ENCODE results near the gene FLNB. TPM values are rescaled to one million over a fixed set of nuclear protein-coding genes. Genes with fewer than 3 reads are reported as not detected.

FLNB gene
- total RNA-seq, 1 experiment from 2014 or later, result 309 TPM

DNA sequence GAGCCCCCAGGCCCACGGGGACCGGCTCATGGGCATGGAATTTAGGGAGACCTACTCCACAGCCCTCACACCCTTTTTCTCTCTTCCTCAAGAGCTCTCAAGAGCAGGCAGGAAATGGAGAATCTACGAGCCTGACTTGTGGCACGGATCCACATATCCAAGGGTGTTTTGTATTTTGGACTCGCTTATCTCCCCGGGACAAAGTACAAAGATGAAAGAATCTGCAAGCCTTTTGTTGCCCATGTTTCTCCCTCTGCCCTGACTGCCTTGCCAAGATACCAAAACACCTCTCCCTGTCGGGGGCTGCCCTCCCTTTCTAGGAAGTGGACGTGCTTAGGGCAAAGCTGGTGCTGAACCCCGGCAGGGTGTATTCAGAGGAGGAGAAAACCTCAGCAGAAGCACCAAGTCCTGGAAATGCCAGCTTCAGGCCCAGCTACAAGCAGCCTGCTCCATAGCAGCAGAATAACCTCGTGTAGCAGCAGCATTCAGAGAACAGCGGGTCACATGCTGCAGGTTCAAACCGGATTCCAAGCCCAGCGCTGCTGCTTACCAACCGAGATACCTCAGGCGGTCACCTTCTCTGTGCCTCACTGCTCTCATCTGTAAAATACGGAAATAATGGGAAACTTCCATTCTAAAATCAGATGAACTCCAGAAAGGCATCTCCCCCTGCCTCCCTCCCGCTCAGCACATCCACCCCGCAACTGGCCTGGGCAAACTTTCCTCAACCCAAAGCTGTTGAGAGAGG lies 167.4 kb downstream of the FLNB start:
- Histone ChIP-seq H3K27me3 (ENCODE audit: control insufficient read depth, insufficient read depth, low read length) (no peaks in the 10 kb centered on the region), H3K4me1 (ENCODE audit: control insufficient read depth, insufficient read depth, low read length) (peaks cover 31% of the 10 kb centered on the region), H3K9me3 (ENCODE audit: control insufficient read depth, insufficient read depth, low read depth, low read length) (no peaks in the 10 kb centered on the region), H3K36me3 (ENCODE audit: control insufficient read depth, insufficient read depth, low read length) (no peaks in the 10 kb centered on the region; the same call in 1 of the 2 replicates), H3K27ac (ENCODE audit: low read length) (peak overlapping the region; percentile 63), H3K4me3 (ENCODE audit: low read depth in 2 of 2, low read length in 2 of 2) (no peak overlapping the region)
- DNase-seq (ENCODE audit: low read depth, low spot score), result no peak
- intact Hi-C loops (cut with micrococcal nuclease; ENCODE audit: unreplicated experiment) (loop anchor here (10.0 kb wide), 1 partner anchor 221 kb away; no protein-coding TSS in a partner anchor), in situ Hi-C loops (cut with HindIII; ENCODE audit: low pct_unique_long_range_greater_than_20kb, low sequenced_read_pairs) (no loop called here)
- ATAC-seq, result peak; percentile 10
- ChIA-PET POLR2A (no interaction called here), CTCF (interaction anchor here (0.6 to 0.7 kb wide), 2 partner anchors 10 to 11 kb away, joined by 3 read pairs; no protein-coding TSS in a partner anchor)
- TF ChIP-seq POLR2AphosphoS5 (IDR thresholded peaks at IDR 0.05; ENCODE audit: low read depth, low read length) (peak; percentile 35), SIN3A (IDR thresholded peaks at IDR 0.05; ENCODE audit: borderline replicate concordance, insufficient read depth, low read depth, low read length) (no peak)
- no TSS peak for BruUV-seq (replicated peaks)

- H3K4me1 ChIP-seq (ENCODE audit: control insufficient read depth, insufficient read depth, low read length), result peaks cover 31% of the 10 kb centered on the region
These were observed 167.9 kb downstream of the FLNB start for GRCh38 chr3:58176185-58176530.

More at GRCh38 chr3:58176185-58176530, 167.9 kb downstream of the FLNB start:
- ChIA-PET CTCF (interaction anchor here (0.6 kb wide), 1 partner anchor 10 kb away, joined by 3 read pairs; no protein-coding TSS in a partner anchor), POLR2A (no interaction called here)
- no peaks in the 10 kb centered on the region for H3K36me3 ChIP-seq (ENCODE audit: control insufficient read depth, insufficient read depth, low read length)
- TF ChIP-seq TCF7L2 (IDR thresholded peaks at IDR 0.05; ENCODE audit: low read depth, low read length) (no peak), REST (IDR thresholded peaks at IDR 0.05; ENCODE audit: insufficient read depth in 1 of 2, low read depth in 2 of 2, low read length in 1 of 2) (no peak), POLR2AphosphoS5 (IDR thresholded peaks at IDR 0.05; ENCODE audit: low read depth, low read length) (no peak), SIN3A (IDR thresholded peaks at IDR 0.05; ENCODE audit: borderline replicate concordance, insufficient read depth, low read depth, low read length) (no peak)
- TF ChIP-seq, protein P1, sequence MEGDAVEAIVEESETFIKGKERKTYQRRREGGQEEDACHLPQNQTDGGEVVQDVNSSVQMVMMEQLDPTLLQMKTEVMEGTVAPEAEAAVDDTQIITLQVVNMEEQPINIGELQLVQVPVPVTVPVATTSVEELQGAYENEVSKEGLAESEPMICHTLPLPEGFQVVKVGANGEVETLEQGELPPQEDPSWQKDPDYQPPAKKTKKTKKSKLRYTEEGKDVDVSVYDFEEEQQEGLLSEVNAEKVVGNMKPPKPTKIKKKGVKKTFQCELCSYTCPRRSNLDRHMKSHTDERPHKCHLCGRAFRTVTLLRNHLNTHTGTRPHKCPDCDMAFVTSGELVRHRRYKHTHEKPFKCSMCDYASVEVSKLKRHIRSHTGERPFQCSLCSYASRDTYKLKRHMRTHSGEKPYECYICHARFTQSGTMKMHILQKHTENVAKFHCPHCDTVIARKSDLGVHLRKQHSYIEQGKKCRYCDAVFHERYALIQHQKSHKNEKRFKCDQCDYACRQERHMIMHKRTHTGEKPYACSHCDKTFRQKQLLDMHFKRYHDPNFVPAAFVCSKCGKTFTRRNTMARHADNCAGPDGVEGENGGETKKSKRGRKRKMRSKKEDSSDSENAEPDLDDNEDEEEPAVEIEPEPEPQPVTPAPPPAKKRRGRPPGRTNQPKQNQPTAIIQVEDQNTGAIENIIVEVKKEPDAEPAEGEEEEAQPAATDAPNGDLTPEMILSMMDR (IDR thresholded peaks at IDR 0.05), result no peak
- DNase-seq (ENCODE audit: low read depth, low spot score) (no peak), ATAC-seq (no peak)
- intact Hi-C loops (cut with micrococcal nuclease; ENCODE audit: unreplicated experiment), result loop anchor here (10.0 kb wide), 1 partner anchor 221 kb away; no protein-coding TSS in a partner anchor
- H3K27ac ChIP-seq (ENCODE audit: low read length), result peak overlapping the region; percentile 54; the same call in 1 of the 2 replicates
- no peaks in the 10 kb centered on the region for H3K9me3 ChIP-seq (ENCODE audit: control insufficient read depth, insufficient read depth, low read depth, low read length)
- no peaks in the 10 kb centered on the region for H3K27me3 ChIP-seq (ENCODE audit: control insufficient read depth, insufficient read depth, low read length)
- no peak overlapping the region for H3K4me3 ChIP-seq (ENCODE audit: low read depth in 2 of 2, low read length in 2 of 2)
- BruUV-seq (replicated peaks), result no TSS peak
- in situ Hi-C loops (cut with HindIII; ENCODE audit: low pct_unique_long_range_greater_than_20kb, low sequenced_read_pairs), result no loop called here

Measured in Panc1 (cell line).